ENCODE measurements around the gene CLTCL1. TPM values are rescaled to one million over a fixed set of nuclear protein-coding genes. Genes with fewer than 3 reads are reported as not detected.
A peak's percentile ranks its signal among the peaks of the same experiment; 100 is the strongest.

CLTCL1 gene
- total and polyA plus RNA-seq, 2 donors (not counting 1 experiment from before 2014, with no cell fraction given) = 1.0 to 5.5 TPM

DNA sequence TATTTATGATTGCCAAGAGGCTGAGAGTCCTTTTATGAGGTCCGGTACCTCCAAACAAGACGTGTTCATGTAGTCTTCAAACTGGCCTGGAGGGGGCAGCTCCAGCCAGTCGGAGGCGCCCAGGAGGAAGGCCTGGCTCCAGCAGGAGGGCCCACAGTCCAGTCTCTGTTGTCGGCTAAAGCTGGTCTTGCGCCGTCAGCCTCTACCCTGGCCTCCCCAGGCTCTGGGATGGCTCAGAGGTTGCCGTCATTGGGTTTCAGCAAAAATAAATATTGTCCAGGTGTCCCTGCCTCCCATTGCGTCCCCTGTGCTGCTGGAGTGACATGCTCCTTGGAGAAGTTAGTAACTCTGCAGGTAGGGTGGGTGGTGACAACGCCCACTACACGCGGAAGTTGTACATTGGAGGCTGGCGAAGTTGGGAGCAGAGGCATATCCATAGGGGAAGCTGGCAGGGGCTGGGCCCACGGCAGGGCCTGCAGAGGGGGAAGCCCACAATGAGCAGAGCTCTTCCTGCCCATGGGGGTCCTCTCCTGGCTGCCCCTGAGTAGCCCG is 111.9 kb downstream of the CLTCL1 start:
- Mint-ChIP-seq H3K4me1 (peaks cover 29% of the 10 kb centered on the region), H3K27ac (peak overlapping the region; percentile 89), H3K9me3 (ENCODE audit: insufficient read depth) (no peaks in the 10 kb centered on the region), H3K27me3 (no peaks in the 10 kb centered on the region), H3K4me3 (peak overlapping the region; percentile 87)
- H3K4me3 ChIP-seq (ENCODE audit: control extremely low read depth in 1 of 5, extremely low read depth in 1 of 5, insufficient read depth in 1 of 5, low read depth in 2 of 5, low read length in 4 of 5) = peak overlapping the region; percentile 18 to 76 (median 66)
- peaks cover 12% of the 10 kb centered on the region for H3K79me2 ChIP-seq (ENCODE audit: control insufficient read depth, insufficient read depth, low read length)
- H3K36me3 ChIP-seq (replicated peaks in 1 of 2; ENCODE audit: control extremely low read depth in 1 of 2, control insufficient read depth in 1 of 2, extremely low read depth in 1 of 2, insufficient read depth in 2 of 2, low read length in 1 of 2) = peaks cover 0 to 4% of the 10 kb centered on the region in 2 experiments
- peak overlapping the region; percentile 82 for H3K4me2 ChIP-seq (replicated peaks; ENCODE audit: low read depth, low read length, poor library complexity, severe bottlenecking)
- WGBS (ENCODE audit: insufficient coverage) = 37% methylated on average over 15 of the region's 15 CpGs
- peaks cover 13 to 33% of the 10 kb centered on the region in 2 donors for H3K4me1 ChIP-seq (ENCODE audit: control insufficient read depth in 2 of 2, insufficient read depth in 2 of 2, low read length in 2 of 2)
- peak; percentile 76 for DNase-seq
- TF ChIP-seq, protein P1, sequence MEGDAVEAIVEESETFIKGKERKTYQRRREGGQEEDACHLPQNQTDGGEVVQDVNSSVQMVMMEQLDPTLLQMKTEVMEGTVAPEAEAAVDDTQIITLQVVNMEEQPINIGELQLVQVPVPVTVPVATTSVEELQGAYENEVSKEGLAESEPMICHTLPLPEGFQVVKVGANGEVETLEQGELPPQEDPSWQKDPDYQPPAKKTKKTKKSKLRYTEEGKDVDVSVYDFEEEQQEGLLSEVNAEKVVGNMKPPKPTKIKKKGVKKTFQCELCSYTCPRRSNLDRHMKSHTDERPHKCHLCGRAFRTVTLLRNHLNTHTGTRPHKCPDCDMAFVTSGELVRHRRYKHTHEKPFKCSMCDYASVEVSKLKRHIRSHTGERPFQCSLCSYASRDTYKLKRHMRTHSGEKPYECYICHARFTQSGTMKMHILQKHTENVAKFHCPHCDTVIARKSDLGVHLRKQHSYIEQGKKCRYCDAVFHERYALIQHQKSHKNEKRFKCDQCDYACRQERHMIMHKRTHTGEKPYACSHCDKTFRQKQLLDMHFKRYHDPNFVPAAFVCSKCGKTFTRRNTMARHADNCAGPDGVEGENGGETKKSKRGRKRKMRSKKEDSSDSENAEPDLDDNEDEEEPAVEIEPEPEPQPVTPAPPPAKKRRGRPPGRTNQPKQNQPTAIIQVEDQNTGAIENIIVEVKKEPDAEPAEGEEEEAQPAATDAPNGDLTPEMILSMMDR (IDR thresholded peaks at IDR 0.05) = peak; percentile 76
- TF ChIP-seq EZH2 (IDR thresholded peaks at IDR 0.05; ENCODE audit: borderline replicate concordance, insufficient read depth, low read depth, low read length, poor library complexity, severe bottlenecking) = no peak
- ATAC-seq (ENCODE audit: low read depth) = peak; percentile 39
- H3K9me3 ChIP-seq (ENCODE audit: control extremely low read depth in 1 of 3, control insufficient read depth in 2 of 3, insufficient read depth in 1 of 3, low read length in 2 of 3) = peaks cover 0 to 3% (median 0%) of the 10 kb centered on the region in 3 donors
- ChIA-PET POLR2A (interaction anchor here (0.5 to 1.9 kb wide), 5 partner anchors 35 to 1183 kb away, joined by 3 to 8 read pairs (median 6); partner anchors contain the start of genes ESS2, HIRA and MRPL40), CTCF (interaction anchor here (0.5 to 4.4 kb wide), 17 partner anchors 33 to 452 kb away, joined by 3 to 27 read pairs (median 4); partner anchors contain the start of gene ESS2)
- H4K20me1 ChIP-seq (ENCODE audit: control insufficient read depth, insufficient read depth, low read length, poor library complexity, severe bottlenecking) = peaks cover 26% of the 10 kb centered on the region
- peak overlapping the region; percentile 78 for H2AFZ ChIP-seq (ENCODE audit: insufficient read depth, low read depth, low read length, poor library complexity, severe bottlenecking)
- peak overlapping the region in 1 of 2 donors; percentile 58 for H3K27ac ChIP-seq (ENCODE audit: low read length in 2 of 2)
- H3K9ac ChIP-seq (ENCODE audit: low read length) = peak overlapping the region; percentile 71
- intact Hi-C loops (cut with micrococcal nuclease) = loop anchor here (1.0 to 2.0 kb wide), 6 partner anchors 111 to 1119 kb away; partner anchors contain the start of genes CDC45, CLTCL1, MRPL40 and UFD1
- H3K27me3 ChIP-seq (replicated peaks in 1 of 4; ENCODE audit: control extremely low read depth in 1 of 4, control insufficient read depth in 3 of 4, insufficient read depth in 4 of 4, low read length in 3 of 4) = no peaks in the 10 kb centered on the region

Data from B cell (primary cell).